HS-5 (cell line): ENCODE measurements around the gene LTF.
"Not testable (repeated sequence)": the region's sequence is repeated elsewhere in the genome, so short reads cannot be mapped to it uniquely, and the experiment has no call there.

Experiments used
- DNase-seq: peaks from one replicate; pipeline ENCODE4 v3.0.0-alpha.2; 2012; ENCODE audit warnings: low read depth

The LTF gene

GRCh38 chr3:46412786-46413298, 51.9 kb downstream of the LTF start:
- no peak for DNase-seq

GRCh38 chr3:46411271-46411670, 53.4 kb downstream of the LTF start:
- DNase-seq, result no peak

DNA sequence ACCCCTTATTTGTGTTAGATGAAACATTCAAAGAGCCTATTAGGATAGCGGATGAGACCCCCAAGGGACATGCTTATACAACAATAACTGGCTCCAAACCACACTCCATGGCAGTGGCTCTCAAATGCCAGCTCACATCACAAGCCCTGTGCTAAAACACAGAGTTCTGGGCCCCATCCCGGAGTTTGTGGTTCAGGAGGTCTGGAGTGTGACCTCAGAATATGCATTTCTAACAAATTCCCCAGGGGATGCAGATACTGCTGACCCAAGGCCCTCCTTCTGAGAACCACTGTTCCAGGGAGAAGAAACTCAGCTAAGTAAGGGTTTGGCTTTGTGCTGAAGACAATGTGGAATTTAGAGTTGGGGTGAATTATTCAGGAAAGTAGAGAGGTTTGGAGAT, 54.0 kb downstream of the LTF start:
- DNase-seq, result no peak

DNA sequence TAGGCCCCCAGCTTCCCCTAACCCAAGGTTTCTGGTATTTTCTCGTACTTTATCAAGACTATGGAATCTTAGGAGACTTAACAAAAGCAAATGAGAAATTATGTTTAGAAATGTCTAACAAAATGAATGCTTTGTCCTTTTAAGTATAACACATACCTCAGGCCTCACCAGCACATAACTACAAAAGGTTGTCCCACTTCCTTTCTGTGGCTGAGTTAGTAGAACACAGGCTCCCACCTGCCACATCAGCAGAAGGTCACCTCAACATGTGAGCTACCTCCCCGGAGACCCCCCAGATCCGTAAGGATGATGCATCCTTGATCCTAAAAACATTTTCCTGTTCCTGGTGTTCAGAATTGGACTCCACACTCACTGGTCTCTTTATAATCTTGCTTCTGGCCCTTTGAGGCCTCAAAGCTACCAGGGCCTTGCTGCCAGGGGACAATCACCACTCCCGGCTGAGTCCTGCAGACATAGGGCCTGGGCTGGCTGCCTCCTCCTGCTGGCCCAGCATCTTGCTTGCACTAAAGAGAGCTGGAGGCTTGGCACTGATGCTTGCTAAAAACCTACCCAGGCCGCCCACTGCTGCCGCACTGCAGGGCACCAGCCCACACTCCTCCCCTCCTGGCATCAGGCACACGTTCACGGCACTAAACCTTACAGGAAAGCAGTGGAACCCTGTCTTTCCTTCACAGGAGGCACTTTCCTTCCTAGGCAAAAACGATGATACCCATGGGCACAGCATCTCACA, 54.8 kb downstream of the LTF start:
- DNase-seq, result no peak

DNA sequence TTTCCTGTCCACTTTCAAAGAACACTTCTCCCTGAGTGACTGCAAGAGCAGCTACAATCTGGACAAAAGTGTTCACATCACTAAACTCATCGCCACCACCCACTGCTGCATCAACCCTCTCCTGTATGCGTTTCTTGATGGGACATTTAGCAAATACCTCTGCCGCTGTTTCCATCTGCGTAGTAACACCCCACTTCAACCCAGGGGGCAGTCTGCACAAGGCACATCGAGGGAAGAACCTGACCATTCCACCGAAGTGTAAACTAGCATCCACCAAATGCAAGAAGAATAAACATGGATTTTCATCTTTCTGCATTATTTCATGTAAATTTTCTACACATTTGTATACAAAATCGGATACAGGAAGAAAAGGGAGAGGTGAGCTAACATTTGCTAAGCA, 55.9 kb downstream of the LTF start:
- no peak for DNase-seq

GRCh38 chr3:46407970-46408369, 56.7 kb downstream of the LTF start:
- no peak for DNase-seq

DNA sequence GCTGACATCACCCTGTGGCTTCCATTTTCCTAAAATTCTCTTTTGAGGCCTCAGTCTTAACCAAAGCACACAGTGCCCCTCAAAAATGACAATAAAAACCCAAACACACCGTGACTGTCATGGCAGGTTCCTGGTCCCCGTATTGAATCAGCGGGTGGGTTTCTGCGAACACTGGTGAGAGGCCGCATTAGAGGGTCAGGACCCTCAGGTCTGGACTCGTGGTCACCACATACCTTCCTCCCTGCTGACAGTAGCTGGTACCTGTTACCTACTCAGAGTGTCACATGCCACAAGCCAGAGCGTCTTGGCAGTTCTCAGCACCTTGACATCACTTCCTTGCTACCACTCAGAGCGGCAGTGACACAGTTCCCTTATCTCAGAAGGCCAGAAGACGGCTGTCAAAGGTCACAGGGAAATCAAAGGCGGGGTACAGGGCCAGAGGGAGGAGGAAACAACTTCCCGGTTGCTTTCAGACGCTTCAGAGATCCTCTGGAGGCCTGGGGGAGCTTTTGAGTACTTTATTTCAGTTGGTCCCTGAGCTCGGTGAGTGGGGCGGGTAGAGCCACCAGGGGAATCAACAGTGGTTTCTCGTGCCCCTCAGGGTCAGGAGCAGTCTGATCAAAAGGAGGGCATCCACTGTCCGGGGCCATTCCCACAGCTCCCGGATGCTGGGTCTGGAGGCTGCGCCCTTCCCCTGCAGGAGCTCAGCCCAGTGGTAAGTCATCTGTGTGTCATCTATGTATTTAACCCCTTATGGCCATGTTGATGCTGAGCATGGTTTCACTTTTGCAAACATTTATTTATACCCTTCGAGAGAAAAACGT, 57.7 kb downstream of the LTF start, which contains the start of the genes CCR5AS and CCRL2:
Gene CCR5AS (minus strand): TSS at position 279 of the 824 bp plus-strand sequence.
Gene CCRL2 (plus strand): TSS at position 472 of the 824 bp plus-strand sequence. CDS start 821 bp downstream, outside the sequence.
- DNase-seq, result peak; percentile 40

DNA sequence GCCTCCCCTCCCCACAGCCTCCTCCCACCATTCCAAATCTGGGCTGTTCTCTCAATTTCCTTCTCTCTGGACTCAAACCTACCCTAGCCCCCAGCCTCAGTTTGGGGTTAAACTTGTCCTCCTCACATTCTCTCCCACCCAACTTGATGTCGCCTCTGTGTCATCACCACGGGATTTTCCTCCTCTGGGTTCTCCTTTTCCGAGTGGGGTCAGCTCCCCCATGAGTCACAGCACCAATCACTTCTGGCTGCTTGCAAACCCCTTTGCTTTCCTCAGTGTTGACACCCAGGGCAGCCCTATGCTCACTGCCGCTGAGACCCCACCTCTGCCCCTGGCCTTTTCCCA, 58.3 kb downstream of the LTF start:
- DNase-seq, result no peak

DNA sequence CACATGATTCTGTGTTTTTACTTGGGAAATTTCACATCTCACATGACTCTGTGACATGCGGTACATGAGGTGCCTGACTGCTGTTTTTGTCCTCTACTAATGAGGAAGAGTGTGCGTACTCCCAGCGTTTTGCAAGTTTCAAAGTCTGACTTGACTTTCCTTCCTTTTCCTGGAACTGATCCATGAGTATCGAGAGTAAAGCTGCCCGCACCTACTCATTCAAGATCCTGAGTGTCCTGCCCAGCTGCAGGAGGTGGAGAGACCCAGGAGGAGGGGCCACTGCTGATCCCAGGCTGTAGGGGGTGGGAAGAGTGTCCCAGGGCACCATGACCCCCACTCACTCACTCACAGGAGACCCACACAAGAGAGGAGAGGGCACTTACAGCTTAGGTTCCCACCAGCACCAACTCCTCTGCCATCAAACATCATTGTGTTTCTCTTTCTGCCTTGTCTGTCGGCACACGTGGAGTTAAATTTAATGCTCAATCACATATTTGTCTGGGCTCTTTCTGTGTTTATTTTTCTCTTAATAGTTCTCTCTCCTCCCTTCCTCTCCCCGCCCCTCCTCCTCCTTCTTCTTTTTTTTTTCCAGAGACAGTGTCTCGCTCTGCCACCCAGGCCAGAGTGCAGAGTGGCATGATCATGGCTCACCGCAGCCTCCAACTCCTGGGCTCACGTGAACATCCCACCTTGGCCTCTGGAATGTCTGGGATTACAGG, 59.2 kb downstream of the LTF start:
- DNase-seq, result no peak

DNA sequence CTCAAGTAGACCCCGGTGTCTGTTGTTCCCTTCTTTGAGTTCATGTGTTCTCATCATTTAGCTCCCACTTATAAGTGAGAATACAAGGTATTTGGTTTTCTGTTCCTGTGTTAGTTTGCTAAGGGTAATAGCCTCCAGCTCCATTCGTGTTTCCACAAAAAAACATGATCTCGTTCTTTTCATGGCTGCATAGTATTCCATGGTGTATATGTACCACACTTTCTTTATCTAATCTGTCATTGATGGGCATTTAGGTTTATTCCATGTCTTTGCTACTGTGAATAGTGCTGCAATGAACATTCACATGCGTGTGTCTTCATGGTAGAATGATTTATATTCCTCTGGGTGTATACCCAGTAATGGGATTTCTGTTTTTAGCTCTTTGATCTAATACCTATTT, 61.8 kb downstream of the LTF start:
- not testable (repeated sequence) for DNase-seq

- DNase-seq, result no peak
Measured at GRCh38 chr3:46401579-46401978, 63.1 kb downstream of the LTF start.

GRCh38 chr3:46400846-46401245, 63.9 kb downstream of the LTF start:
- DNase-seq, result no peak

- peak; percentile 72 for DNase-seq
Measured at GRCh38 chr3:46400000-46400734, 64.5 kb downstream of the LTF start.

DNA sequence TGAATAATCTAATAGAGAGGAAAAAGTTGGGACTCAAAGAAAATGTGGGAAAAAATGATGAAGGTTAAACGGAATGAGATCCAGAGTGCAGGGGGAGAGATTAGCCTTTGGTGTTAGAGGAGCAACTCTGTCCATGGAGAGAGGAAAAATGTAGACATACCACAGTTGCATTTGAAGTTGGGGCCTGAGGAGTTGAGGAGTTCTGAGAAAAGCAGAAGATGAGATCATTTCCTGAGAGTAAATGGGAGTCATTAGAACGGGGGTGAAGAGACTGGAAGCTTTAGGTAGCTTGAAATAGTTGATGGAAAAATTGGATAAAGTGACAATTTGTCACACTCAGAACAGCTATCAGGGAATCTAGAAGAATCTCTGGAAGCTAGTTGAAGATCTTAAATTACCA, 65.1 kb downstream of the LTF start:
- DNase-seq, result no peak

DNA sequence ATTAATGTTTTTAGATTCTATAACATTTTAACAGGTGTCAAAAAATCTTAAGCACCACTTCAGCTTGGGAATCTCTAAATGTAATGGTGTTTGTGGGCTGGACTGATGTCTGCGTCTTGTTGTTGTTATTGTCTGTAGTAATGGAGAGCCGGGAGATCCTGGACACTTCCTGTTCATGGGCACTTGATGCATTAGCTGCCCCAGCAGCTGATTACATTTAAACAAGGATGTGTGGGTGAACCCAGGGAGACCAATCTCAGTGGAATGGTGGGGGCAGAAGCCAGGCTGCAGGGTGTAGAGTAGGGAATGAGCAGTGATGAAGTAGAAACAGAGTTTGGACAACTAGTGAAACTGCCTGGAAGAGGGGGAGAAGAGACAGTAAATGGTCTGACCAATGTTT, 65.6 kb downstream of the LTF start:
- no peak for DNase-seq

DNA sequence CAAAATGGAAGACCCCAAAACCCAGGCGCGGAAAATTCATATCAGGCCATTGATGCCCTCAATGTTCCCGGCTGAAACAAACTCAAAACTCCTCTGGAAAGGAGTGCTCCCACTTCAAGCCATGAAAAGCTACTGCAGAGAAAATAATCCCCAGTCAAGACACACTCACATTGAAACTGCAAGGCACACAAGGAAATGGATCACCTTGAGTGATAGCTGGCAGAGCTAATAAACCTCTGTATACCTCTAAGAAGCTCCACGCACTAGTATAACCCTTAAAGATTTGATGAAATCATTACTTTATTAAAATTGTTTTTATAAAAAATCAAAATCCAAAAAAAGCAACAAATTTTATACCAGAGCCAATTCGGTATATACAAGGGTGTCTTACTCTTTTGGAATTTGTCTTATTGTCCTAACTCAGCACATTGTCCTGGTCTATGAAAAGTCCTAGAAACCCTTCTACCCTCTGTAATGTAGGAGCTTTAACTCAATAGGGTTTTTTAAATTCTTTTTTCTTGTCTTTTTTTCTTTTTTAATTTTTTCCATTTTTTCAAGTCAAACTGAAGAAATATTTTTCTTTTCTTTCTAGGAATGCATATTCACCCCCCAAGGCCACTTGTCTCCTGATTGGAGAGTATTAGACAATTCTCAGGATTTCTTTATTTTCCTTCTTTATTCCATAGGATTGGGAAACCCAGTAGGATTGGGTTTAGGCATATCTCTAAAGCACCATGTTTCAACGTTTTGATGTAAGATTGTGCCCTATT, 66.3 kb downstream of the LTF start:
- DNase-seq, result no peak

DNA sequence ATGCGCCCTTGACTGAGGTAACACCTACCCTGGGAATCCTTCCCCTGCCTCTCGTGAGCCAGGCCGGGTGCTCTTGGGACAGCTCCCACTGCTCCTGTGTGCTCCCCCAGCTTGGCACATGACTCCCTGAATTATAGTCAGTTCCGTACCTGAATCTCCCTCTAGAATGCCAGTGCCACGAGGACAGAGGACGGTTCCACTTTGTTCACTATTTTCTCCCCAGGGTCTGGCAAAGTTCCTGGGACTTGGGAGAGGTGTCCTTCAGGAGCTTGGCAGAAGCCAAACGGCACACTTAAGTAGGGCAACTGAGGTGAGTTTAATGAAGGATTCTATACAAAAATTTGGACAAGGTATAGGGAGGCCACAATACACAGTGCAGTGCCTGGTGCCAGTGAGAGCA, 67.6 kb downstream of the LTF start:
- DNase-seq, result no peak

- no peak for DNase-seq
Measured at GRCh38 chr3:46395766-46396530, 68.8 kb downstream of the LTF start.

GRCh38 chr3:46395210-46395661, 69.5 kb downstream of the LTF start:
- peak; percentile 46 for DNase-seq
